ENCODE measurements around the gene ZNF365.

ZNF365 gene

GRCh38 chr10:62442894-62443669 lies 68.9 kb downstream of the ZNF365 start:
- TF ChIP-seq EZH2 (IDR thresholded peaks at IDR 0.05; ENCODE audit: borderline replicate concordance, low read depth, low read length, severe bottlenecking) (no peak), CTCF (IDR thresholded peaks at IDR 0.05; ENCODE audit: borderline replicate concordance, extremely low read depth, low read length, poor library complexity, severe bottlenecking) (no peak)
- ATAC-seq (ENCODE audit: insufficient read depth, low read depth), result no peak

GRCh38 chr10:62443866-62444265 lies 69.7 kb downstream of the ZNF365 start:
- H3K27ac ChIP-seq (ENCODE audit: low read length), result no peak overlapping the region
- no peaks in the 10 kb centered on the region for H3K36me3 ChIP-seq (ENCODE audit: insufficient read depth, low read length)
- H3K79me2 ChIP-seq (ENCODE audit: insufficient read depth, low read length), result no peaks in the 10 kb centered on the region
- DNase-seq (no peak), ATAC-seq (ENCODE audit: insufficient read depth, low read depth) (no peak)
- H3K4me3 ChIP-seq (ENCODE audit: low read depth in 1 of 2, low read length in 2 of 2), result no peak overlapping the region
- H3K9ac ChIP-seq (ENCODE audit: low read depth, low read length), result no peak overlapping the region
- H3K27me3 ChIP-seq (ENCODE audit: insufficient read depth, low read length, poor library complexity), result peaks cover 4% of the 10 kb centered on the region
- no peaks in the 10 kb centered on the region for H3K4me1 ChIP-seq (ENCODE audit: insufficient read depth, low read length)
- H3K9me3 ChIP-seq (ENCODE audit: insufficient read depth, low read length, severe bottlenecking), result no peaks in the 10 kb centered on the region
- no peak overlapping the region for H2AFZ ChIP-seq (ENCODE audit: low read depth, low read length)
- H3K4me2 ChIP-seq (ENCODE audit: insufficient read depth, low read length), result no peak overlapping the region
- TF ChIP-seq CTCF (IDR thresholded peaks at IDR 0.05; ENCODE audit: borderline replicate concordance, extremely low read depth, low read length, poor library complexity, severe bottlenecking) (no peak), EZH2 (IDR thresholded peaks at IDR 0.05; ENCODE audit: borderline replicate concordance, low read depth, low read length, severe bottlenecking) (no peak)
- H4K20me1 ChIP-seq (ENCODE audit: insufficient read depth, low read length), result no peaks in the 10 kb centered on the region

More at GRCh38 chr10:62442894-62443669, 68.9 kb downstream of the ZNF365 start:
- Histone ChIP-seq H3K36me3 (ENCODE audit: insufficient read depth, low read length) (no peaks in the 10 kb centered on the region), H3K9ac (ENCODE audit: low read depth, low read length) (no peak overlapping the region), H3K27me3 (ENCODE audit: insufficient read depth, low read length, poor library complexity) (peaks cover 4% of the 10 kb centered on the region), H3K4me1 (ENCODE audit: insufficient read depth, low read length) (no peaks in the 10 kb centered on the region), H3K4me3 (ENCODE audit: low read depth in 1 of 2, low read length in 2 of 2) (no peak overlapping the region), H4K20me1 (ENCODE audit: insufficient read depth, low read length) (no peaks in the 10 kb centered on the region), H3K9me3 (ENCODE audit: insufficient read depth, low read length, severe bottlenecking) (no peaks in the 10 kb centered on the region), H3K27ac (ENCODE audit: low read length) (no peak overlapping the region), H2AFZ (ENCODE audit: low read depth, low read length) (no peak overlapping the region), H3K4me2 (ENCODE audit: insufficient read depth, low read length) (no peak overlapping the region), H3K79me2 (ENCODE audit: insufficient read depth, low read length) (no peaks in the 10 kb centered on the region)
- DNase-seq, result no peak

DNA sequence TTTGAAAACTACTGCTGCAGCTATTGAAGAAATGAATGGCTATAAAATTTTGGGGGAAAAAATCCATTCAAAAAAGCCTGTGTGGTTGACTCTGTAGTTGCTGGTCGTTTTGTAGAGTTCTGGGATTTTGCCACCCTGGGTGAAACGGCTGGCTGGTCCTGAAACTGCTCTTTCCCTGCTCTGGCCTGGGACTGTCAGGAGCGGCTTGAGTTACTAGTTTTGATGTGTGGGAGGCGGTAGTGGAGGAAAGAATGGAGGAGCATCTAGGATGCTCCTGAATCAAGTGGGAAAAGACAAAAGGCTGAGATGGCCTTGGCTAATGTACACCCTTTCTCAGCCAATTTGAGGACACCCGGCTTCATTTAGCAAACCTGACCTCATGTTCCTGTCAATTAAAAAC lies 72.5 kb downstream of the ZNF365 start:
- Histone ChIP-seq H3K27ac (ENCODE audit: low read length) (no peak overlapping the region), H3K9me3 (ENCODE audit: insufficient read depth, low read length, severe bottlenecking) (no peaks in the 10 kb centered on the region), H3K4me2 (ENCODE audit: insufficient read depth, low read length) (no peak overlapping the region), H2AFZ (ENCODE audit: low read depth, low read length) (no peak overlapping the region), H3K27me3 (ENCODE audit: insufficient read depth, low read length, poor library complexity) (peaks cover 4% of the 10 kb centered on the region), H3K36me3 (ENCODE audit: insufficient read depth, low read length) (no peaks in the 10 kb centered on the region), H4K20me1 (ENCODE audit: insufficient read depth, low read length) (no peaks in the 10 kb centered on the region), H3K4me3 (ENCODE audit: low read depth in 1 of 2, low read length in 2 of 2) (no peak overlapping the region), H3K9ac (ENCODE audit: low read depth, low read length) (no peak overlapping the region), H3K4me1 (ENCODE audit: insufficient read depth, low read length) (no peaks in the 10 kb centered on the region), H3K79me2 (ENCODE audit: insufficient read depth, low read length) (no peaks in the 10 kb centered on the region)
- ATAC-seq (ENCODE audit: insufficient read depth, low read depth) (no peak), DNase-seq (no peak)
- TF ChIP-seq CTCF (IDR thresholded peaks at IDR 0.05; ENCODE audit: borderline replicate concordance, extremely low read depth, low read length, poor library complexity, severe bottlenecking) (no peak), EZH2 (IDR thresholded peaks at IDR 0.05; ENCODE audit: borderline replicate concordance, low read depth, low read length, severe bottlenecking) (no peak)

Measured in DND-41 (cell line).